SK-N-SH treated with all-trans-retinoic acid at 6 μM for 48 hours (cell line): ENCODE data around the gene TVP23A.

ENCODE experiments used
- ATAC-seq: fragments of 200-7000 bp; cut with Tn5 transposase; 3 replicates; pipeline ENCODE4 v1.9.1; 2020; ENCODE audit warnings: mild to moderate bottlenecking, moderate library complexity
- ARNTL ChIP-seq: fragments of 450-650 bp; formaldehyde crosslinking; IDR thresholded peaks from 2 replicates; pipeline ENCODE4 v1.5.0; 2020; ENCODE audit warnings: low read depth, mild to moderate bottlenecking, moderate library complexity, borderline replicate concordance
- CSDC2 ChIP-seq: fragments of 250-450 bp; sonication (Bioruptor Pico); IDR thresholded peaks from 2 replicates; pipeline ENCODE4 v1.5.0; 2020; ENCODE audit warnings: mild to moderate bottlenecking, moderate library complexity
- ESRRG ChIP-seq: fragments of 250-450 bp; sonication (Bioruptor Pico); IDR thresholded peaks from 2 replicates; pipeline ENCODE4 v1.6.1; 2021; ENCODE audit warnings: mild to moderate bottlenecking
- GLIS3 ChIP-seq: fragments of 250-450 bp; sonication (Bioruptor Pico); IDR thresholded peaks from 2 replicates; pipeline ENCODE4 v1.5.0; 2020; ENCODE audit warnings: mild to moderate bottlenecking, moderate library complexity
- ISL1 ChIP-seq: fragments of 250-450 bp; sonication (Bioruptor Pico); IDR thresholded peaks from 2 replicates; pipeline ENCODE4 v2.1.2; 2022; ENCODE audit warnings: mild to moderate bottlenecking, moderate library complexity
- OSR1 ChIP-seq: fragments of 250-450 bp; sonication (Bioruptor Pico); IDR thresholded peaks from 2 replicates; pipeline ENCODE4 v1.8.0; 2022; ENCODE audit warnings: moderate library complexity, mild to moderate bottlenecking, inconsistent platforms
- PPARA ChIP-seq: fragments of 250-450 bp; sonication (Bioruptor Pico); IDR thresholded peaks from 2 replicates; pipeline ENCODE4 v1.5.0; 2020; ENCODE audit warnings: mild to moderate bottlenecking, borderline replicate concordance
- SNAI2 ChIP-seq: fragments of 250-450 bp; sonication (Bioruptor Pico); IDR thresholded peaks from 2 replicates; pipeline ENCODE4 v1.5.0; 2020; ENCODE audit warnings: mild to moderate bottlenecking, moderate library complexity
- TCF4 ChIP-seq: fragments of 250-450 bp; sonication (Bioruptor Pico); IDR thresholded peaks from 2 replicates; pipeline ENCODE4 v1.8.0; 2021; ENCODE audit warnings: mild to moderate bottlenecking, moderate library complexity, borderline replicate concordance
- TOX ChIP-seq: fragments of 250-450 bp; sonication (Bioruptor Pico); IDR thresholded peaks from 2 replicates; pipeline ENCODE4 v1.8.0; 2021; ENCODE audit warnings: mild to moderate bottlenecking, moderate library complexity, borderline replicate concordance
- ZFP3 ChIP-seq: fragments of 250-450 bp; sonication (Bioruptor Pico); IDR thresholded peaks from 2 replicates; pipeline ENCODE4 v1.5.0; 2020; ENCODE audit warnings: mild to moderate bottlenecking, moderate library complexity
- ZFP30 ChIP-seq: fragments of 450-650 bp; formaldehyde crosslinking; IDR thresholded peaks from 2 replicates; pipeline ENCODE4 v1.5.0; 2022; ENCODE audit warnings: mild to moderate bottlenecking, moderate library complexity
- ZNF565 ChIP-seq: fragments of 450-650 bp; formaldehyde crosslinking; conservative IDR thresholded peaks from 2 replicates; pipeline ENCODE4 v1.5.0; 2020; ENCODE audit warnings: low read depth, mild to moderate bottlenecking, moderate library complexity
- ZNF70 ChIP-seq: fragments of 450-650 bp; formaldehyde crosslinking; IDR thresholded peaks from 2 replicates; pipeline ENCODE4 v1.5.0; 2020; ENCODE audit warnings: mild to moderate bottlenecking, moderate library complexity
- ZNF8 ChIP-seq: fragments of 450-650 bp; formaldehyde crosslinking; IDR thresholded peaks from 2 replicates; pipeline ENCODE4 v1.5.0; 2020; ENCODE audit warnings: mild to moderate bottlenecking, moderate library complexity
- TF ChIP-seq, protein P1 (sequence below): fragments of 250-450 bp; sonication (Bioruptor Pico); IDR thresholded peaks from 2 replicates; pipeline ENCODE4 v1.5.1; 2020; ENCODE audit warnings: low read depth, mild to moderate bottlenecking, moderate library complexity
- TF ChIP-seq, protein P2 (sequence below): fragments of 250-450 bp; sonication (Bioruptor Pico); IDR thresholded peaks from 2 replicates; pipeline ENCODE4 v1.5.0; 2020; ENCODE audit warnings: mild to moderate bottlenecking, moderate library complexity
- TF ChIP-seq, protein P3 (sequence below): fragments of 250-450 bp; sonication (Bioruptor Pico); IDR thresholded peaks from 2 replicates; pipeline ENCODE4 v1.5.1; 2021; ENCODE audit warnings: mild to moderate bottlenecking, moderate library complexity
- TF ChIP-seq, protein P4 (sequence below): fragments of 250-450 bp; sonication (Bioruptor Pico); IDR thresholded peaks from 2 replicates; pipeline ENCODE4 v1.8.0; 2021; ENCODE audit warnings: low read depth, mild to moderate bottlenecking, moderate library complexity, borderline replicate concordance
- TF ChIP-seq, protein P5 (sequence below): fragments of 250-450 bp; sonication (Bioruptor Pico); IDR thresholded peaks from 2 replicates; pipeline ENCODE4 v1.8.0; 2020; ENCODE audit warnings: mild to moderate bottlenecking, moderate library complexity, borderline replicate concordance

TVP23A gene

DNA sequence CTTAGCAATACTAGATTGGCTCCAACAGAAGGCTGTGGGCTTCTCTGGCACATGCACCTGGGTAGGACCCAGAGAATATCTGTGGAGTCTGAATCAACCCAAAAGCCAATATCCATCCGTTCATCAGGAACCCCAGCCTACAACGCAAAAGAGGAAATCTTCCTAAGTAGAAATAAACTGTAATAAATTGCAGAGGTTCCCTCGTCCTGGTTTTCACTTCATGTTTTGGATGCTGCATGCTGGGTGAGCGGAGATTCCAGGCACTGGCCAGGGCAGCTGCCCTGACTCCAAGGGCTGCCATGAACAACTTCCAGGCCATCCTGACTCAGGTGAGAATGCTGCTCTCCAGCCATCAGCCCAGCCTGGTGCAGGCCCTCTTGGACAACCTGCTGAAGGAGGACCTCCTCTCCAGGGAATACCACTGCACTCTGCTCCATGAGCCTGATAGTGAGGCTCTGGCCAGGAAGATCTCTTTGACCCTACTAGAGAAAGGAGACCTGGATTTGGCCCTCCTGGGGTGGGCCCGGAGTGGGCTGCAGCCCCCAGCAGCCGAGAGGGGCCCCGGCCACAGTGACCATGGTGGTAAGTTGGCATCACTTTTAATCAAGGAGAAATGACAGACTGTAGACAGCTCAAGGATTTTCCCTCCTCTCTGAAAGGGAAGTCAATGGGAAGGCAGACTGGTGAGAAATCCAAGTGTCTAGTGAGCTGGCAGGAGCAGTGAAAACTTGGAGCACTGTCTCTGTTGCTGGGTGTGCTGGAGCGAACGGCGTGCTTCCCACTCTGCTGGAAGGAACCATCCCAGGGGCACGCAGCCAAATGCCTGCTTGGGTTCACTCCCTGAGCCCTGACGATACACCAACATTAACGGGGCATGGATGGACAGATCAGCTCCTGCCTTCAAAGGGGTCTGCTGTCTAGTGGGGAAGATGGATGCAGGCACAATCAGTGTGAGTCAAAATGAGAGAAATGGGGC, 47.7 kb upstream of the TVP23A start:
- no peak for ATAC-seq
- TF ChIP-seq, protein P1, sequence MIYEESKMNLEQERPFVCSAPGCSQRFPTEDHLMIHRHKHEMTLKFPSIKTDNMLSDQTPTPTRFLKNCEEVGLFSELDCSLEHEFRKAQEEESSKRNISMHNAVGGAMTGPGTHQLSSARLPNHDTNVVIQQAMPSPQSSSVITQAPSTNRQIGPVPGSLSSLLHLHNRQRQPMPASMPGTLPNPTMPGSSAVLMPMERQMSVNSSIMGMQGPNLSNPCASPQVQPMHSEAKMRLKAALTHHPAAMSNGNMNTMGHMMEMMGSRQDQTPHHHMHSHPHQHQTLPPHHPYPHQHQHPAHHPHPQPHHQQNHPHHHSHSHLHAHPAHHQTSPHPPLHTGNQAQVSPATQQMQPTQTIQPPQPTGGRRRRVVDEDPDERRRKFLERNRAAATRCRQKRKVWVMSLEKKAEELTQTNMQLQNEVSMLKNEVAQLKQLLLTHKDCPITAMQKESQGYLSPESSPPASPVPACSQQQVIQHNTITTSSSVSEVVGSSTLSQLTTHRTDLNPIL = no peak
- TF ChIP-seq, protein P2, sequence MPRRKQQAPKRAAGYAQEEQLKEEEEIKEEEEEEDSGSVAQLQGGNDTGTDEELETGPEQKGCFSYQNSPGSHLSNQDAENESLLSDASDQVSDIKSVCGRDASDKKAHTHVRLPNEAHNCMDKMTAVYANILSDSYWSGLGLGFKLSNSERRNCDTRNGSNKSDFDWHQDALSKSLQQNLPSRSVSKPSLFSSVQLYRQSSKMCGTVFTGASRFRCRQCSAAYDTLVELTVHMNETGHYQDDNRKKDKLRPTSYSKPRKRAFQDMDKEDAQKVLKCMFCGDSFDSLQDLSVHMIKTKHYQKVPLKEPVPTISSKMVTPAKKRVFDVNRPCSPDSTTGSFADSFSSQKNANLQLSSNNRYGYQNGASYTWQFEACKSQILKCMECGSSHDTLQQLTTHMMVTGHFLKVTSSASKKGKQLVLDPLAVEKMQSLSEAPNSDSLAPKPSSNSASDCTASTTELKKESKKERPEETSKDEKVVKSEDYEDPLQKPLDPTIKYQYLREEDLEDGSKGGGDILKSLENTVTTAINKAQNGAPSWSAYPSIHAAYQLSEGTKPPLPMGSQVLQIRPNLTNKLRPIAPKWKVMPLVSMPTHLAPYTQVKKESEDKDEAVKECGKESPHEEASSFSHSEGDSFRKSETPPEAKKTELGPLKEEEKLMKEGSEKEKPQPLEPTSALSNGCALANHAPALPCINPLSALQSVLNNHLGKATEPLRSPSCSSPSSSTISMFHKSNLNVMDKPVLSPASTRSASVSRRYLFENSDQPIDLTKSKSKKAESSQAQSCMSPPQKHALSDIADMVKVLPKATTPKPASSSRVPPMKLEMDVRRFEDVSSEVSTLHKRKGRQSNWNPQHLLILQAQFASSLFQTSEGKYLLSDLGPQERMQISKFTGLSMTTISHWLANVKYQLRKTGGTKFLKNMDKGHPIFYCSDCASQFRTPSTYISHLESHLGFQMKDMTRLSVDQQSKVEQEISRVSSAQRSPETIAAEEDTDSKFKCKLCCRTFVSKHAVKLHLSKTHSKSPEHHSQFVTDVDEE (CRISPR knock-in tag) = no peak
- no peak for TF ChIP-seq GLIS3 (CRISPR knock-in tag)
- TF ChIP-seq CSDC2 (CRISPR knock-in tag) = no peak
- no peak for TF ChIP-seq ESRRG (CRISPR knock-in tag)
- TF ChIP-seq PPARA = no peak
- TF ChIP-seq OSR1 (CRISPR knock-in tag) = no peak
- TF ChIP-seq ZNF565 (CRISPR knock-in tag) = no peak
- no peak for TF ChIP-seq ZFP30 (CRISPR knock-in tag)
- no peak for TF ChIP-seq ZNF8 (CRISPR knock-in tag)
- no peak for TF ChIP-seq ZNF70 (CRISPR knock-in tag)
- TF ChIP-seq ISL1 = no peak
- no peak for TF ChIP-seq TCF4 (CRISPR knock-in tag)
- no peak for TF ChIP-seq SNAI2
- TF ChIP-seq, all 23 proteins: peak for 0

DNA sequence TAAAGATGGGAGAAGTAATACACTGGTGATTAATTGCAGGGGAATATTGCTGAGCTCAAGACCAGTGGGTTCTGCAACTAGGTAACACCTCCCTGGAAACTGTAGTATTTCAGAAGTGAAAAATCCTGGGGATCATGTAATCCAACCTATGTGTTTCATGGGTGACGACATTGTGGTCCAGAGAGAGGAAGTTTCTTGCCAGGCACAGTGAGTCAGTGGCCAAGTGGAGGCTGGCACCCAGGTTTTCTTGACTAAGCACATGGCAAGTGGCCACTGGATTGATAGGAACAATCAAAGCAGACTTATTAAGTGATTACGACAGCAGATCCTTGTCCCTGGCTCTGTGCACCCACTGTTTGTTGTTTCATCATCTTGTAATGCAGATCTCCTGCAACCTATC, 43.8 kb upstream of the TVP23A start:
- TF ChIP-seq ZFP3 (CRISPR knock-in tag) (no peak), ZNF70 (CRISPR knock-in tag) (no peak), ESRRG (CRISPR knock-in tag) (no peak)
- TF ChIP-seq, protein P3, sequence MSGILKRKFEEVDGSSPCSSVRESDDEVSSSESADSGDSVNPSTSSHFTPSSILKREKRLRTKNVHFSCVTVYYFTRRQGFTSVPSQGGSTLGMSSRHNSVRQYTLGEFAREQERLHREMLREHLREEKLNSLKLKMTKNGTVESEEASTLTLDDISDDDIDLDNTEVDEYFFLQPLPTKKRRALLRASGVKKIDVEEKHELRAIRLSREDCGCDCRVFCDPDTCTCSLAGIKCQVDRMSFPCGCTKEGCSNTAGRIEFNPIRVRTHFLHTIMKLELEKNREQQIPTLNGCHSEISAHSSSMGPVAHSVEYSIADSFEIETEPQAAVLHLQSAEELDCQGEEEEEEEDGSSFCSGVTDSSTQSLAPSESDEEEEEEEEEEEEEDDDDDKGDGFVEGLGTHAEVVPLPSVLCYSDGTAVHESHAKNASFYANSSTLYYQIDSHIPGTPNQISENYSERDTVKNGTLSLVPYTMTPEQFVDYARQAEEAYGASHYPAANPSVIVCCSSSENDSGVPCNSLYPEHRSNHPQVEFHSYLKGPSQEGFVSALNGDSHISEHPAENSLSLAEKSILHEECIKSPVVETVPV (CRISPR knock-in tag) = no peak
- peak; percentile 56 for ATAC-seq

DNA sequence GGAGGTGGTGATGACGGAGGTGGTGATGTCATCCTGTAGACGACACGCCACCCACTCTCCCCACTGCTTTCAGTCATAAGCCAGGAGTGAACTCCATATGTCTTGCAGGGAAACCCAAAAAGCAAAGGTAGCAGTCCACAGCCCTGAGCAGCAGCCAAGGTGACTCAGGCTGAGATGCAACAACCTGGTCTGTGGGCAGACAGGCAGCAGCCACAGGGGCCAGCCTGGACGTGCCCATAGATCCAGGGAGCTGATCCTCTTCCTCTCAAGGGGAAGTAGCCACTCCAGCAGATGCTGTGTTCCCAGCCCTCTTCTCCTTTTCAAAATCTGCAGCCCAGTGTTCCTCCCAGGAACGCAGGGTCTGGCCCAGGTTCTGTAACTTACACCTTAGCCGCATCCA, 41.1 kb upstream of the TVP23A start:
- ATAC-seq = no peak

DNA sequence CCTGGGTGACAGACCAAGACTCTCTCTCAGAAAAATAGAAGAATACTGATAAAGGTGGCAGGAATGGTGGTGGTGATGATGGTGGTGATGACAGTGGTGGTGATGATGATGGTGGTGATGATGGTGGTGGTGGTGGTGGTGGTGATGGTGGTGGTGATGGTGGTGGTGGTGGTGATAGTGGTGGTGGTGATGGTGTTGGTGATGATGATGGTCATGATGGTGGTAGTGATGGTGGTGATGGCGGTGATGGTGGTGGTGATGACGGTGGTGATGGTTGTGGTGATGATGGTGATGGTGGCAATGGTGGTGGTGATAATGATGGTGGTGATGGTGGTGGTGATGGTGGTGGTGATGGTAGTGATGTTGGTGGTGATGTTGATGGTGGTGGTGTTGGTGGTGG, 40.4 kb upstream of the TVP23A start:
- no peak for ATAC-seq
- TF ChIP-seq ZNF565 (CRISPR knock-in tag) (no peak), ZFP3 (CRISPR knock-in tag) (no peak), ARNTL (no peak), ZNF8 (CRISPR knock-in tag) (no peak), PPARA (no peak), TOX (CRISPR knock-in tag) (no peak), ESRRG (CRISPR knock-in tag) (no peak), OSR1 (CRISPR knock-in tag) (no peak), ZFP30 (CRISPR knock-in tag) (no peak), SNAI2 (no peak)
- TF ChIP-seq, protein P4, sequence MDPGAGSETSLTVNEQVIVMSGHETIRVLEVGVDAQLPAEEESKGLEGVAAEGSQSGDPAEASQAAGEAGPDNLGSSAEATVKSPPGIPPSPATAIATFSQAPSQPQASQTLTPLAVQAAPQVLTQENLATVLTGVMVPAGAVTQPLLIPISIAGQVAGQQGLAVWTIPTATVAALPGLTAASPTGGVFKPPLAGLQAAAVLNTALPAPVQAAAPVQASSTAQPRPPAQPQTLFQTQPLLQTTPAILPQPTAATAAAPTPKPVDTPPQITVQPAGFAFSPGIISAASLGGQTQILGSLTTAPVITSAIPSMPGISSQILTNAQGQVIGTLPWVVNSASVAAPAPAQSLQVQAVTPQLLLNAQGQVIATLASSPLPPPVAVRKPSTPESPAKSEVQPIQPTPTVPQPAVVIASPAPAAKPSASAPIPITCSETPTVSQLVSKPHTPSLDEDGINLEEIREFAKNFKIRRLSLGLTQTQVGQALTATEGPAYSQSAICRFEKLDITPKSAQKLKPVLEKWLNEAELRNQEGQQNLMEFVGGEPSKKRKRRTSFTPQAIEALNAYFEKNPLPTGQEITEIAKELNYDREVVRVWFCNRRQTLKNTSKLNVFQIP = no peak
- TF ChIP-seq, protein P1 = no peak
- TF ChIP-seq, protein P5, sequence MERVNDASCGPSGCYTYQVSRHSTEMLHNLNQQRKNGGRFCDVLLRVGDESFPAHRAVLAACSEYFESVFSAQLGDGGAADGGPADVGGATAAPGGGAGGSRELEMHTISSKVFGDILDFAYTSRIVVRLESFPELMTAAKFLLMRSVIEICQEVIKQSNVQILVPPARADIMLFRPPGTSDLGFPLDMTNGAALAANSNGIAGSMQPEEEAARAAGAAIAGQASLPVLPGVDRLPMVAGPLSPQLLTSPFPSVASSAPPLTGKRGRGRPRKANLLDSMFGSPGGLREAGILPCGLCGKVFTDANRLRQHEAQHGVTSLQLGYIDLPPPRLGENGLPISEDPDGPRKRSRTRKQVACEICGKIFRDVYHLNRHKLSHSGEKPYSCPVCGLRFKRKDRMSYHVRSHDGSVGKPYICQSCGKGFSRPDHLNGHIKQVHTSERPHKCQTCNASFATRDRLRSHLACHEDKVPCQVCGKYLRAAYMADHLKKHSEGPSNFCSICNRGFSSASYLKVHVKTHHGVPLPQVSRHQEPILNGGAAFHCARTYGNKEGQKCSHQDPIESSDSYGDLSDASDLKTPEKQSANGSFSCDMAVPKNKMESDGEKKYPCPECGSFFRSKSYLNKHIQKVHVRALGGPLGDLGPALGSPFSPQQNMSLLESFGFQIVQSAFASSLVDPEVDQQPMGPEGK (CRISPR knock-in tag) = no peak

More for the DNA sequence above, 41.1 kb upstream of the TVP23A start:
- no peak for TF ChIP-seq ZNF8 (CRISPR knock-in tag)
- no peak for TF ChIP-seq ZFP30 (CRISPR knock-in tag)
- TF ChIP-seq TOX (CRISPR knock-in tag) = no peak
- TF ChIP-seq ESRRG (CRISPR knock-in tag) = no peak
- TF ChIP-seq, protein P4 = no peak
- TF ChIP-seq CSDC2 (CRISPR knock-in tag) = no peak
